Bladder microvascular endothelial cell (primary cell): Measurements from ENCODE around the gene ADM2. TPM values are rescaled to one million over a fixed set of nuclear protein-coding genes. Genes with fewer than 3 reads are reported as not detected.

Source experiments
- total RNA-seq: library from RNA; depleted of rRNA; stranded (reverse); fragments of >200 nt; gene quantifications from 2 replicates; pipeline ENCODE4 v1.2.3, GENCODE V29; 2014

The ADM2 gene, protein sequence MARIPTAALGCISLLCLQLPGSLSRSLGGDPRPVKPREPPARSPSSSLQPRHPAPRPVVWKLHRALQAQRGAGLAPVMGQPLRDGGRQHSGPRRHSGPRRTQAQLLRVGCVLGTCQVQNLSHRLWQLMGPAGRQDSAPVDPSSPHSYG
- 0.16 and 3.2 TPM in 2 replicates for total RNA-seq

DNA sequence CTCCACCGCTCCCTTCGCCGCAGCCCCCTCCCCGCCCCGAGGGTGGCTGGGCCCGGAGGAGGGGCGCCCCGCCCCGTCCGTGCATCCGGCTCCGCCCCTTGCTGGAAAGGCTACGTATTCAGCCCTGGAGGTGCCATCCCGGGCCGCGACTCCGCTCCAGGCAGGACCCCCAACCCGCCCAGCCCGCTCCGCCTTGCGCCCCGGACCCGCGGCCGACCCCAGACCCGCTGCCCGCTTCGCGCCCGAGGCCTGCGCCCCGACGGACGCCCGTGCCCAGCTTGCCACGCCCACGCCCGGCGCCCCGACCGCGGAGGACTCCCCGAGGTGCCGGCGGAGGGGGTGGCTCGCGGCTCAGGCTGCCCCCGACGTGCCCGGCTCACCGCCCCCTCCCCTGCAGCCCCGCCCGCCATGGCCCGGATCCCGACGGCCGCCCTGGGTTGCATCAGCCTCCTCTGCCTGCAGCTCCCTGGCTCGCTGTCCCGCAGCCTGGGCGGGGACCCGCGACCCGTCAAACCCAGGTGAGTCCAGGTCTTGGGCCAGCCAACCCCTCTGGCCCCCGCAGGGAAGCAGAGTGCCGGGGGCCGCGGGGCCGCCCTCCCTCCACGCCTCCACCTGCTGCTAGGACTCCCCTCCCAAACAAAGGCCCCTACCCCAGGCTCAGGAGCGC lies at the start of gene ADM2:
Gene ADM2 (plus strand): TSS at position 104 of the 667 bp plus-strand sequence. CDS start 305 bp downstream, at position 409.

DNA sequence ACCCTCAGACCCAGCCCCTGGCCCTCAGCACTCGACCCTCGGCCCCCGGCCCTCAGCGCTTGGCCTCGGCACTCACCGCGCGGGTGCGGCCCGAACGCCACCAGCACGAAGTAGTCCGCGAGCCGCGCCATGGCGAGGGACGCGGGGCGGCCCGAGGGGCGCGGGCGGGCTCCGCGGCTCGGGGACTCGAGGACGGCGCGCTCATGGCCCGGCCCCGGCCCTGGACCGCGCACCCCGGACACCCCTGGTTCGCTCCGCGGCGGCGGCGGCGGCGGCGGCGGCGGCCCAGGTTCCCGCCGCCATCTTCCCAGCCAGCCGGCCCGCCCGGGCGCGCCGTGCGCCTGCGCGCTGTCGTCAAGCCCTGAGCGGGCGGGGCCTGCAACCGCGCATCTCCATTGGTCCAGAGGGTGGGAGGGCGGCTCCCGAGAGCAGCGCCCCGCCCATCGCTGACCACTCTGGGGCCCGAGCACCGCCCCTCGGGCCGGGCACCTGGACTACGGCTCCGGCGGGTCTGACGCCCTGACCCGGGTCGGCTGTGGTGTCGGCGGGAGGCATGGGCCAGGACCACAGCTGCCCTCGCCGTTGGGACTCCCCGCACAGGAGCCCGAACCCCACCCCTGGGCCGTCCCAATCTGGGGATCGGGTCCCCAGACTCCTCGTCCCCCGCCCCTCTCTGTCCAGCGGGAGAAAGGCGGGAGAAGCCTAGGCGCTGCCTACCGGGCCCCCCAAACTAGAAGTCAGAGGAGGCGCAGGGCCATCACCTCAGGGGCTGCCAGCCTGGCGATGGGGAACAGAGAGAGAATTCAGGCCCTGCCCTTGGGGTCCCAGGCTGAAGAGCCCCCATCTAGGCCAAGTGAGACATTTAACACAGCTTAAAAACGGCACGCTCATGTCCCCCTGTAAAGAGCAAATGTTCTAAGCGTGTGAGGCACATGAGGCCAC lies 6.4 kb upstream of the ADM2 start, which contains the start of gene SBF1:
Gene SBF1 (minus strand): TSS at position 326 of the 942 bp plus-strand sequence. CDS start 195 bp downstream, at position 131.

DNA sequence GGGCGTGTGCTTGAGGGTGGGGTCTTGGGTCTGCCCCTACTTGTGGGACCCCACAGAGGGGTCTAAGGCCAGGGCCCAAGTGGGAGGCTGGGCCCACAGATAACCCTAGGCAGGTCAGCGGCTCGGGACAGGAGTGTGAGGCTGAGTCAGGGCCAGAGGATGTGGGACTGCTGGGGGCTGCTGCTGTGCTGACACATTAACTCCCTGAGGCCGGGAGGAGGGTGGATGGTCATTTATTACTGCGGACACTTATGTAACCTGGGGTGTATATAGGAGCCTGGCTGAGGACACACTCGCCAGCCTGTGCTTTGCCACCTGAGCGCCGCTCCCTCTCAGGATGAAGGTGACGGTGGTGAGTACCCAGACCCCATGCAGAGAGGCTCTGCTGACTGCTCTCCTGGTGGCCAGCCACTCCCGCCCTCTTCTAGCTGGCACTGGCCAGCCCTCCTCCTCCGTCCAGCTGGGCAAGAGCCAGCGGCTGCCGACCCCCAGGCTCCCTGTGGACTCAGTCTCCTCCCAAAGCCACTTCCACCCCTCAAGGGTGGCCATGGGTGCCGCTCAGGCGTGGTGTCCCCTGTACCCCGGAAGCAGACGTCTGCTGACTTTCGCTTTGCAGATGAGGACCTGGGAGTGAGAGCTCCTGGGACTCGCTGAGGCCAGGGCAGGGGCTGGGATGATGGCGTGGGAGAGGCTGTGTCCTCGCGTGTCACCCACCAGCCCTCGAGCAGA lies 5.4 kb downstream of the ADM2 start, which contains the start of gene MIOX:
Gene MIOX (plus strand): TSS at position 299 of the 729 bp plus-strand sequence. CDS start 39 bp downstream, at position 338.

DNA sequence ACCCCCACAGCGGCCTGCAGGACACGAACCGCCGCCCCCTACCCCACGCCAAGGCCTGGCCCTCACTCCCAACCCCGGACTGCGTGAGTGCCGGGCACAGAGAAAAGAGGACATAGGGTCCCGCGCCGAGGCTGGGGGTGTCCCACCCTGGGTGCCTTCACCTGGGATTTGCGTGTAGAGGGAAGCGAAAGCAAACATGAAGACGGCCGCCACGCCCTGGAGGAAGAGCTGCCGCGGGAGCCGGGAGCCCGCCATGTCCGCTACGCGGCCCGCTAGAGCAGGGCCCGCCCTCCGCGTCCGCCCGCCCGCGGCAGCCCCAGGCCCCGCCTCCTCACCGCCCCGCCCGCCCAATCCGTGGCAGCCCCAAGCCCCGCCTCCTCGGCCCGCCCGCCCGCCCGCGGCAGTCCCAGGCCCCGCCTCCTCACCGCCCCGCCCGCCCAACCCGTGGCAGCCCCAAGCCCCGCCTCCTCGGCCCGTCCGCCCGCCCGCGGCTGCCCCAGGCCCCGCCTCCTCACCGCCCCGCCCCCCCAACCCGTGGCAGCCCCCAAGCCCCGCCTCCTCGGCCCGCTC lies 26.2 kb downstream of the ADM2 start, which contains the start of gene LMF2:
Gene LMF2 (minus strand): TSS at position 282 of the 570 bp plus-strand sequence. CDS start 27 bp downstream, at position 255.

DNA sequence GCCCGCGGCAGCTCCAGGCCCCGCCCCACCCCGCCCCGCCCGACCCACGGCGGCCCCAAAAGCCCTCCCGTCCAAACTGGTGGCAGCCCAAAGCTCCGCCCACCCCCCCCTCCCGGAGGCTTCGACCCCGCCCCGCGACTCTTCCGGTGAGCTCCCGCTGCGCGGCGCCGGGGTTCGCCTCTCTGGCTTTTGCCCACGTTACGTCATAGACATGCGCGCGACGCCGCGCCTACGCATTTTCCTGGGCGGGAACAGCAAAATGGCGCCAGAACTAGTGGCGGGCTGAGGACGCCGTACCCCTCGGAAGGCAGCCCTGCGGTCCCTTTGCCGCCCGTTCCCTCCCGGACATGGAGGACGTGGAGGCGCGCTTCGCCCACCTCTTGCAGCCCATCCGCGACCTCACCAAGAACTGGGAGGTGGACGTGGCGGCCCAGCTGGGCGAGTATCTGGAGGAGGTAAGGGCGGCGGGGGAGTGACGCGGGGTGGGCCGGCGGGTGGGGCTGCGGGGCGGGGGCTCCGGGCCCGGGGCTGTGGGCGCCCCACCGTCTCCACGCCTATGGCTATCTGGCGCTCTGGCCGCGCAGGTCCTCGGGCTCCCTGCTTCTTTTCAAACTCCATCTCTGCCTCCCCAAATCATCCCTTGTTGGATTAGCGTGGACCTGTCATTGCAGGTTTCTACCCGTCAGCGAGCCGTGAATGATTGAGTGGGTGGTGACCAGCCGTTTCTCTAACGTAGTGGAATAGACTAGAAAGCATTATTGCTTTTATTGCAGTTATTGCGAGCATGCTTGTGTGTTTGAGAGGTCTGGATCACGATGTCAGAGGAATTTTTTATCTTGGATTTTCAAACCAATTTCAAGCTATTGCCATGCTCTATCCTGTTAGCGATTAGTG lies 26.9 kb downstream of the ADM2 start, which contains the start of gene NCAPH2:
Gene NCAPH2 (plus strand): TSS at position 234 of the 894 bp plus-strand sequence. CDS start 114 bp downstream, at position 348.

DNA sequence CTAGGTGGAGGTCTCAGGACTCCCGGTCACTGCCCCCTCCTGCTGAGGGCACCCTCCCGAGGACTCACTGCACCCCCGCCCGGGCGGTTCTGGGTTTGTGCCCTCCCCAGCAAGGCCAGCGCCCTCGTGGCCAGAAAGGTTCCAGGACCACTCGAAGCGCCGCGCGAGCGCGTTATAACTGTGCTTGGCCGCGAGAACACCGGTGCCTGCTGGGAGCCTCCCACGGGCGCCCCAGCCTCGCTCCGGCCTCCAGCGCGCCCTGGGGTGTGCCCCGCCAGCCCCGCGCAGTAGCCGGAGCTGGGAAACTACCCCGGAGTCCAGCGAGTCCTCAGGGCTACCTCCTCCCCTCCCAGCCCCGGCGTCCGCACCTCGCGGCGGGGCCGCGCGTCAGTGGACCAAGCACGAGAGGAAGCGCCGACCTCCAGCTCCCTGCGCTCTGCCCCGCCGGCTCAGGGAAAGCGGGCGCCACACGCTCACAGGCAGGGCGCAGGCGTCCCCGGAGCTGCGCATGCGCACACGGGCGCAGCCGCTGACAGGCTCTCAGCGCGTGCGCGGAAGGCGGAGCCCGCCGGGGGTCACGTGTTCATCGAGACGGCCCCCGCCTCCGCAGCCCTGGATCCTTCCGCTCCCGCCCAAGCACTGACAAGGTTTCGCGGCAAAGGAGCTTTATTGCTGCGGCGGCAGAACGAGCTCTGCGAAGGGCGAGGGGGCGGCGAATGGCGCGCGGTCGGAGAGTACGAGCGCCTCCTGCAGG lies 43.9 kb downstream of the ADM2 start, which contains the start of gene SCO2:
Gene SCO2 (minus strand): TSS at position 495 of the 754 bp plus-strand sequence. CDS start 1,187 bp downstream, outside the sequence.

DNA sequence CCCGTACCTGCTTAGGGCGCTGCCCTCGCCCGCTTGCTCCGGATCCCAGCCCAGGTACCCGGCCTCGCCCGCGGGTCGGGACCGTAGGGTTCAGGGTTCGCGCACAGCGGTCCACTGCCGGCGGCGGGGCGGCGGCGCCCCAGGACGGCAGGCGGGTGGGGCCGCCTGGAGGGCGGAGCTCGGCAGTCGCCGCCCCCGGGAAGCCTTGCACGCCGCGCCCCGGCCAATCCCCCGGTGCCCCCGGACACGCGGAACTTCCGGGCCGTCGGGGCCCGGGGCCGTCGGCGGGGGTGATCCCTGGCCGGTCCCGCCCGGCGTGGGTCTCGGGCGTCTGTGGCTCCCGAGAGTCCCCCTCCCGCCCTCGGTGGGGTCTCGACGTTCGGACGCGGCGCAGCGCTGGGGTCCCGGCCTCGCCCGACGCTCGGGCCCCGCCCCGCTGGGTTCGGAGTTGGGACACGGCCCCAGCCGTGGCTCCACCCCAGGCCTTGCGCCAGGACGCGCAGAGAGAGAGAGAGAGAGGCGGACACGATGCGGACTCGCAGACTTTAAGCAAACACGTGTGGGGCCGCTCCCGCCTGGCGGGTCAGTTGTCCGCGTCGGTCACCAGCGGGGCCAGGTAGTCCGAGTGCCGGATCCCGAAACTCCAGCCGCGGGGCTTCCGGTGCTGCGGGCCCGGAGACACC lies 48.7 kb downstream of the ADM2 start, which contains the start of gene TYMP:
Gene TYMP (minus strand): TSS at position 116 of the 683 bp plus-strand sequence. CDS start 303 bp downstream, outside the sequence.

Other genes with a start within 250 kb of the ADM2 start
- 16.4 and 36.6 TPM in 2 replicates for gene TUBGCP6, start 236.5 kb upstream of the ADM2 start, total RNA-seq
- 15.1 and 33.9 TPM in 2 replicates for gene HDAC10, start 230.3 kb upstream of the ADM2 start, total RNA-seq
- gene MAPK12, start 219.9 kb upstream of the ADM2 start, total RNA-seq = 61.7 and 93.9 TPM in 2 replicates
- gene MAPK11, start 211.2 kb upstream of the ADM2 start, total RNA-seq = 27.4 and 31.8 TPM in 2 replicates
- gene PLXNB2, start 173.9 kb upstream of the ADM2 start, total RNA-seq = 63.8 and 185 TPM in 2 replicates
- gene DENND6B, start 154.5 kb upstream of the ADM2 start, total RNA-seq = 2.0 and 2.3 TPM in 2 replicates
- 47.9 and 75.4 TPM in 2 replicates for gene PPP6R2, start 138.2 kb upstream of the ADM2 start, total RNA-seq
- 33.2 and 63.9 TPM in 2 replicates for gene SBF1, start 6.5 kb upstream of the ADM2 start, total RNA-seq
- not detected in 2 replicates for gene MIOX, start 5.3 kb downstream of the ADM2 start, total RNA-seq
- gene LMF2, start 26.2 kb downstream of the ADM2 start, total RNA-seq = 24.3 and 34.7 TPM in 2 replicates
- 26.9 and 30.9 TPM in 2 replicates for gene NCAPH2, start 26.7 kb downstream of the ADM2 start, total RNA-seq
- gene SCO2, start 44.1 kb downstream of the ADM2 start, total RNA-seq = 1.8 and 5.8 TPM in 2 replicates
- gene TYMP, start 48.5 kb downstream of the ADM2 start, total RNA-seq = 28.2 and 35.5 TPM in 2 replicates
- not detected in 2 replicates for gene KLHDC7B, start 64.4 kb downstream of the ADM2 start, total RNA-seq
- gene SYCE3, start 81.4 kb downstream of the ADM2 start, total RNA-seq = not detected in 2 replicates
- 6.8 and 20.2 TPM in 2 replicates for gene CPT1B, start 96.9 kb downstream of the ADM2 start, total RNA-seq
- 27.8 and 32.9 TPM in 2 replicates for gene CHKB, start 101.3 kb downstream of the ADM2 start, total RNA-seq
- gene MAPK8IP2, start 119.2 kb downstream of the ADM2 start, total RNA-seq = 0.32 and 0.38 TPM in 2 replicates
- 13.6 and 18.9 TPM in 2 replicates for gene ARSA, start 146.6 kb downstream of the ADM2 start, total RNA-seq
- 21.0 and 37.3 TPM in 2 replicates for gene SHANK3, start 191.3 kb downstream of the ADM2 start, total RNA-seq